GM21423 (cell line): ENCODE data around the gene ZDHHC16.
"Not testable (repeated sequence)": the region's sequence is repeated elsewhere in the genome, so short reads cannot be mapped to it uniquely, and the experiment has no call there.

ENCODE experiments used
- ATAC-seq: cut with Tn5 transposase; IDR thresholded peaks from one replicate; pipeline ENCODE4 v1.9.1; 2021; ENCODE audit warnings: mild to moderate bottlenecking, moderate library complexity; ENCODE audit not compliant: unreplicated experiment

ZDHHC16 gene

DNA sequence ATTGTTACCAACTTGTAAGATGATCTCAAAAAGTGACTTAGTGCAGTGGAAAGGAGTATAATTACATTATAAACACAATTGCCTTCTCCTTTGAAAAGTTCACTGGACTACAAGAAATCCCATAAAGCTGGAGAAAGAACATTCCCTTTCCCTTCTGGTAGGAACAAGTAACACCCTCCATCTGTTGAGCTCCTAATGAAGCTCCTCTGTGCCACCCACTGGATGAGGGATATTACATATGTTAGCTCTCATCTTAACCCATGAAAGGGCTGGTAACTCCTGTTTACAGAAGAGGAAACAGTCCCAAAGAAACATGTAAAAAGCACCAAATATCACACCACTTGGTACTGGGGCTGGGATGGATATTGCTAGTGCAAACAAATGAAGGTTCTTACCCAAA is 11.9 kb upstream of the ZDHHC16 start:
- ATAC-seq = no peak

DNA sequence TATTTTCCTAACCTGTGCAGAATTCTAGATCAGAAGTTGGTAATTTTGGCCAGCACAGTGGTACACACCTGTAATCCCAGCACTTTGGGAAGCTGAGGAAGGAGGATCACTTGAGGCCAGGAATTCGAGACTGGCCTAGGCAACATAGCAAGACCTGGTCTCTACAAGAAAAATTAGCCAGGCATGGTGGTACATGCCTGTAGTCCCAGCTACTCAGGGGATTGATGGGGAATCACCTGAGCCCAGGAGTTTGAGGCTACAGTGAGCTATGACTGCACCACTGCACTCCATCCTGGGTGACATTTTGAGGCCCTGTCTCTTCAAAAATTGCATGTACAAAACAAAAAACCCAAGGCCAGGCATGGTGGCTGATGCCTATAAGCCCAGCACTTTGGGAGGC is 11.4 kb upstream of the ZDHHC16 start:
- no peak for ATAC-seq

DNA sequence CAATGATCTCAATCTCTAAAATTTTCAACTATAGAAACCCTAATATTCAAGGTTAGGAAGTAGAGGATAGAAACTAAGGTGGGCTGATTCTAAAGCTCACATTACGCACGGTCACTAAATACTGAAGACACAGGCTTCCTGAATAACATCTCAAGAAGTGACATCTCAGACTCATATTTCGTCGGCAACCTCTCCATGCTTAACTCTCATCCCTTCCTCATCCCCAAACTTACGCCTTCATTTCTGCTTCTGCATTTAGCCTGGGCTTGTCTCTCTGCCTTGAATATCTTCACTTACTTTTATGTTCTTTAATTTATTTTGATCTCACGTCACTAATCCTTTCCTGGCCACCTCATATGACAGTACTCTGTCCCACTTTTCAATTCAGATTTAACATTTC is 10.8 kb upstream of the ZDHHC16 start:
- ATAC-seq = no peak

DNA sequence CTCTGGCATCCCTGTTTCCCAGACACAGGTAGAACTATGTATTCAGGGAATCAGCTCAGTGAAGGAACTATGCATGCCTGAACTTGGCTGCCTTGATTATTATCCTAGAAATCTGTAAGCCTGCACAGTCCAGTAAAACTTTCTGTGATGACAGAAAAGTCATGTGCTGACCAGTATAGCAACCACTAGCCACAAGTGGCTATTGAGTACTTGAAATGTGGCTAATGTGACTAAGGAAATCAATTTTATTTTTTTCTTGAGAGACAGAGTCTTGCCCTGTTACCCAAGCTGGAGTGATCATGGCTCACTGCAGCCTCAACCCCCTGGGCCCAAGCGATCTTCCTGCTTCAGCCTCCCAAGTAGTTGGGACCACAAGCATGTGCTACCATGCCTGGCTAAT is 3.7 kb upstream of the ZDHHC16 start:
- ATAC-seq = no peak

DNA sequence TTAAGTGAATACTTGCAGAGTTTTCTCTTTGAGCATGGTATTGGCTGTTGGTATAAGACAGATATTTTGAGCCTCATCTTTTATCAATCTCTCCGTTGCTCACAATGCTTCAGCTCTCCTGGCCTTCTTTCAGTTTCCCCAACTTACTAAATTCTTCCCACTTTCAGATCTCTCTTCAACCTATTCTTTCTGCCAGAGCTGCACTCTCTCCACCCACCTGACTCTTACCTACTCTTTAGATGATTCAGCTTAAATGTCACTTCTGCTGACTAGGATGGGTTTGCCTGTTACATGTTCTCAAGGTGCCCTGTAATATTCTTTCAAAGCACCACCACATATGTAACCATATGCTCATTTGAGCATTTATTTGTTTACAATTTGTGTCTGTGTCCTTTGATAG is 1.8 kb upstream of the ZDHHC16 start:
- ATAC-seq = no peak

DNA sequence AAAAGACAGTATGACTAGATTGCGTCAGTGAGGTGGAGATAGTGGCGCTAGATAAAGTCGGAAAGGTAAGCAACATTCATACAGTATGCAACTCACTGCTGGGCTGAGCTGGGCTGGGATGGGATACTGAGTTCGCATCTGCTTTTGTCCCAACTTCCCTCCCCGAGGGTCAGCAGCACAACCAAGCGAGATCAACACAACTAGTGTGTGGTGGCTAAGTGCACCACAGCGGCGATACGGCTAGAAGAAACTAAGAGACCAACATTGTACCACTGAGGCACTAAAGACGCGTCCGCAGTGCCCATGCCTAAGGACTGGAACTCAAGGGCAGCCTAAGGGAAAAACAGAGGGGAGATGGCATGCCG is 636 bp upstream of the ZDHHC16 start:
- ATAC-seq = no peak

DNA sequence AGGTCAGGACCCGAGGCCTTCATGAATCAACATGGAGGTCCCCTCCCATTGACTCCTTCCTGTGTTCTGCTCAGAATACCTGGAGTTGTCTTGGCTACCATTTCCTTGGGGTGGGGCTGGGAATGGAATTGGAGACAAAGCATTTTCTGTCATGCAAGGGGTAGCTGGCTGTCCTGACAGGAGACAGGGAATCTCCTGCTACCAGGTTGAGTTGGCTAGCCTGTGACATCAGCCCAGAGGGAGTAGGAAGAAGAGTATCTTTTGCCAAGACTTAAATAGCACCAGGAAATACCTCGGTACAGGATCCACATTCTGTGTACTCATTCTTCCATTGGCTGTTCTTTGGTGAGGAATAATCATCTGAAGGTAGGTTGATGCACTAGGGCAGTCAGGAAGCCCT is 4.9 kb downstream of the ZDHHC16 start:
- ATAC-seq = no peak

DNA sequence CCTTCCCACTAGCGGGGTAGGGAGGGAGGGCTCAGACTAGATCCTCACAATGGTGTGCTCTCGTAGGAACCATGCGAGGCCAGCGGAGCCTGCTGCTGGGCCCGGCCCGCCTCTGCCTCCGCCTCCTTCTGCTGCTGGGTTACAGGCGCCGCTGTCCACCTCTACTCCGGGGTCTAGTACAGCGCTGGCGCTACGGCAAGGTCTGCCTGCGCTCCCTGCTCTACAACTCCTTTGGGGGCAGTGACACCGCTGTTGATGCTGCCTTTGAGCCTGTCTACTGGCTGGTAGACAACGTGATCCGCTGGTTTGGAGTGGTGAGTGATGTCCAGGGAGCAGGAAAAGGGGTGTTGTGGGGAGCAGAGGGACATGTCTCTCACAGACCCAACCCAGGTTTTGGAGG is 5.6 kb downstream of the ZDHHC16 start:
- ATAC-seq = no peak

DNA sequence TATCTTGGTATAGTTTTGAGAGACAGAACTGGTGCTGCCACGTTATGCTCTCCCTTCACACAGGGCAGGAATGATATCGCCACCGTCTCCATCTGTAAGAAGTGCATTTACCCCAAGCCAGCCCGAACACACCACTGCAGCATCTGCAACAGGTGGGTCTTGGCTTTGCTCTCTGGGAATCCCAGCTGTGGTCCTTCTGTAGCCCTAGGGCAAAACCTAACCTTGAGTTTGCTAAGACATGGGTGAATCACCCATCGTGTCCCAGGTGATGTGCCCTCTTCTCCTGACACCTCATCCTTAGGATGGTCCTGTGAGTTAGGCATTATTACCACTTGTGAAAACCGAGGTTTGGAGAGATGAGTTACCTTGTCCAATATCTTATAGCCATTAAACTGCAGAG is 6.4 kb downstream of the ZDHHC16 start:
- no peak for ATAC-seq

DNA sequence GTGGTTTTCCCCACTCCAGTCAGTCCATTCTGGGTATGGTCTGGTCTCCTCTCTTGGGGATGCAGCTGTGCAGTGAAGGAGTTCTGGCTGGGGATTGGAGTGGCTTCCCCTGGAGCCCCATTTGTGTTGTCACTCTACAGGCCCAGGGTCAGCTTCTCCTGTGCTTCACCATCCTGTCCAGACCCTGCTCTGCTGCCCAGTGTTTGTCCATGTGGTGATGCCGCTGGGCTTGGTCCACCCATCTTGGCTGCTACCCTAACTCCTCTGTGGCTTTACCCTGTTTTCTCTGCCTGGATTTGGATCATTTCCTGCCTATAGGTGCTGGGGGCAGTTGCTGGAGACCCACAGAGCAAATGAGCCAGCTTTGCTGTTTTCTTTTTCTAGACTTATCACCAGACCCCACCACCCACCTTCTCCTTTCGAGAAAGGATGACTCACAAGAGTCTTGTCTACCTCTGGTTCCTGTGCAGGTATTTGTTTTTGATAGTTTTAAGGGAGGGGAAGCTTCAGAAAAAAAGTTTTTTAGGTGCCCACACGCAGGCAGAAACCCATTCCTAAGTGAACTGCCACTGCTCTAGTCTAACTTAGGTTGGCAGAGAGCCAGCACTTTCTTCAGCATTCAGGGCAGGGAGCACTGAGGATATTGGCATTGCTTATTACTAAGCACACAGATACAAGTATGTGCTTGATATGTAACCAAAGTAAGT is 8.5 kb downstream of the ZDHHC16 start:
- no peak for ATAC-seq

DNA sequence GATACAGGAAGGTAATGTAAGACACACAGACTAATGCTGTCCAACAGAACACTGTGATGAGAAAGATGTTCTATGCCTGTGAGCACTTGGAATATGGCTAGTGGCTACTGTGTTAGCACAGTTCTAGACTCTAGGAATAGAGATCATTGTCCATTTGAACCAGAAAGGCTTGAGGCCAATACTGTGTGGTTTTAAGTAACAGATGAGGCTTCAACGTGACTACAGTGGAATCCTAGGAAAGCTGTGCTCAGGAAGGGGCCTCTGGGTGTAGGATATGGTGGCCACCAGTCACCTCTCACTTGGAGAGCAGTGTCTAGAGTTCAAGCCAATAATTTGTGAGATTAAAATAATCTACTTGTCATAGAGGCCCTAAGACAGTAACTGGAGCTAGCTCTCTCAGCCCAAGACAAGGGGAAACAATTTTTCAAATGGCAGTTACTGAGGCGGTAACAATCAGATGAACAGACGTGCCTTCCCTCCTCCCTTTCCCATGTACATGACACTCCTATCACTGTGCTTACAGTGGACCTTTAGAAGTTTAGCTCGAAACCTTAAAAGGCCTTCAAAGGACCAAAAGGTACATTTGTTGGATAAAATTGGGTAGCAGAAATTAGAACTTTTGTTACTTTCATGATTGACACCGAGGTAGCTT is 10.2 kb downstream of the ZDHHC16 start:
- no peak for ATAC-seq

DNA sequence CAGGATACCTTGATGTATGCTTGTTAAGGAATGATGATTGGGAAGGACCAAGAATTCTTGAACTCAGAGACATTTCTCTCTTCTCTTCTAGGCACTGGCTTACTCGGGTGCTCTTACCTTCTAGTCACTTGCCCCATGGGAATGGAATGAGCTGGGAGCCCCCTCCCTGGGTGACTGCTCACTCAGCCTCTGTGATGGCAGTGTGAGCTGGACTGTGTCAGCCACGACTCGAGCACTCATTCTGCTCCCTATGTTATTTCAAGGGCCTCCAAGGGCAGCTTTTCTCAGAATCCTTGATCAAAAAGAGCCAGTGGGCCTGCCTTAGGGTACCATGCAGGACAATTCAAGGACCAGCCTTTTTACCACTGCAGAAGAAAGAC is 10.7 kb downstream of the ZDHHC16 start:
- ATAC-seq = no peak

DNA sequence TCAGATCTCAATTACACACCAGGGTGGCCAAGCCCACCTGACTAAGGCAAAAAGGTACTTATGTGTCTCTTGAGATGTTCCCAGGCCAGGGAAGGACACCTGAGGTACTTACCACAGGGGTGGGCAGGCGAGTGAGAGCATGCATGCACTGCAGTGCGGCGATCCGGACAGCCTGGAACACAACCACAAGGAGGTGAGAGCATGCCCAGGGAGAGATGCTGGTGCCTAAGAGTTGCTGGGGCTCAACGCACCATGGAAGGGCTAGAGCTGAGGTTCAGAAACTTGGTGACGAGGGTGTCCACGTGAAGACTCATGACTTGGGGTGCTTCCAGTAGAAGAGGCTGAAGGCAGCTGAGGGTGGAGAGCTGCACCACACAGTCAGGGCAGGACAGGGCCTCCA is 13.1 kb downstream of the ZDHHC16 start:
- no peak for ATAC-seq

DNA sequence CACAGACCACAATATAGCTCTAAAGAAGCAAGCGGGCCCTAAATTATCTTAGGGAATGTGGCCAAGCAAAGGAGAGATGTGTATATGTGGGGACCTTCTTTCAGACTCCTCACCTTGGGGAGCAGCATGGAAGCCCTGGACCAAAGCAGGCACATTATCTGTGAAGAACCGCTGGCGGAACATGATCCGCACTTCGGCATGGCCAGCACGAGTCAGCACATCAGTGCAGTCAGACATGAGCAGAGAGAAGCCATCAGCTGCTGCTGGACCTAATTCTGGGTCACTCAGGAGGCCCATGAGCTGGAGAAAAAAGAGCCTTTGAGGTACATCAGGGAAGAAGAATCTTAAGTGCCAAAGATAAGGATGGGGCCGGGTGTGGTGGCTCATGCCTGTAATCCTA is 14.0 kb downstream of the ZDHHC16 start:
- ATAC-seq = no peak

DNA sequence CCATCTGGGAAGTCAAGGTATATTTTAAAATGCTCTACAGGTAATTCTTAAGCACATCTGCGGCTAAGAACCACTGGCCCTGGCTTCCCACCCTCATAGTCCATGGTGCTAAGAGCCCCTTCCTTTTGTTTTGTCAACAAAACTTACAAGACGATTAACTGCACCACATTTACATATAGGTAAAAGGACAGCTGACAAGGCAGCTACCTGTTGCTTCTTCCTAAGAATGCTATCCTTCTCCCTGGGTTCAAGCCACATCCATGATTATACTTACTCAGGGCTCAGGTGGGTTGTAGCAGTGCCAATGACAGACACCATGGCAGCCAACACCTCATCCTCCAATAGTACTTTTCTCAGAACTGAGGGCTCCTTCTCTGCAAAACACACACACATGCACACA is 16.3 kb downstream of the ZDHHC16 start:
- no peak for ATAC-seq

DNA sequence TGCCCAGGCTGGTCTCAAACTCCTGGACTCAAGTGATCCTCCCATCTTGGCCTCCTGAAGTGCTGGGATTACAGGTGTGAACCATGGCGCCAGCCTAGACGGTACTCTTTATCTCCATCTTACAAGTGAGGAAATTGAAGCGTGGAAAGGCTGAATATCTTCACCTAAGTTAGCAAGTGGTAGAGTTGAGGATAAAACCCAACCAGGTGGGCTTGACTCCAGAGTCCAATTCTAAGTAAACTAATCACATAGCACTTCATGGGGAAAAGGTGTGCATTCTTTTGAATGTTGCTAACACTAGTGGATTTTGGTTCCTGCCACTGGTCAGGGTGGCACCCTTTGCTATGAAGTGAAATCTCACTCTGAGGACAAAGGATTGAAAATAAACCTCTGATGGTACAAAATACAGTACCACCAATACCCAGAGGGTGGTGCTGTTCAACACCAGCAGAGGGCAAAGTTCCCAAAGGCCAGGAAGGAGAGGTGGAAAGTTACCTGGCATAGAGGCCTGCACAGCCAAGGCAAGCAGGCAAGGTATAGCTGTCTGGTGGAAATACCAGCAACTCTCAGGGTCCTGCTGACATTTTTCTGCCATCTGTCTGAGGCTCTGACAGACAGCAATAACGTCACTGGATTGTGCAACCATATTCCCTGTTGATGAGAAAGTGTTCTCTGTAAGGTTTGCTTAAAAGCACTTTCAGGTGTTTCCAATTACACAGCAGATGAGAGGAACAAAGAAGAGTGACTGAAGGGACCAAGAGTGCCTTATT is 17.6 kb downstream of the ZDHHC16 start:
- no peak for ATAC-seq

DNA sequence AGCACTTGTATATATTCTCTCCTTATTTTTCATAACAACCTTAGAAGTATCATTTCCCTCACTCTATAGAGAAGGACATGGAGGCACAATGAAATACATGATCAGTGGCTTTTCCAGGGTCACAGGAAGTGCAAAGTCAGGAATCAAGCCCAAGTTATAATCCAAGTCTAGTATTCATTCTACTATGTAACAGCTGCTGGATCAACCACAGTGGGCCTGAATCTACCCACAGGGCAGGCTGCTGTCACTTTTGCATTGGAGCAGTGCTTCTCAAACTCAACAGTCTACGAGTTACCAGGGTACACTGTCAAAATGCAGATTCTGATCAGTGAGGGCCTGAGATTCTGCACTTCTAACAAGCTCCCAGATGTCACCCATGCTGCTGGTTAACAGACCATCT is 18.3 kb downstream of the ZDHHC16 start:
- ATAC-seq = no peak

DNA sequence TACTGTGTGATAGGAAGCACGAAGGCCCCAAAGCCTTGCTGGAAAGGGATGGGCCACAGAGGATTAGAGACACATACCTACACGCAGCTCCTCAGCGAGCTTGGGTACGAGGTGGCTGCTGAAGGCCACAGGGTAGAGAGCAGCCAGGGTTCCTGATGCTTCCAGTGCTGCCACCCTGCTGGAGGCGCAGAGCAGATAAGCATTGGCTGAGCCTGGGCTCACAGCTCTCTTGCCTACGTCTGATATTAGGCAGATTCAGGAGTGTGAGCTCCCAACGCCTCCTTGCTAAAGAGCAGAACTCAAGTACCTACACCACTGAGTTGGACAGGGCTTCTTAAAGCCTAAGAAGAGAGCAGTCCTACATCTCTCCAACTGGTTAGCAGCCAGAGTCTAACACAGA is 20.0 kb downstream of the ZDHHC16 start:
- no peak for ATAC-seq

DNA sequence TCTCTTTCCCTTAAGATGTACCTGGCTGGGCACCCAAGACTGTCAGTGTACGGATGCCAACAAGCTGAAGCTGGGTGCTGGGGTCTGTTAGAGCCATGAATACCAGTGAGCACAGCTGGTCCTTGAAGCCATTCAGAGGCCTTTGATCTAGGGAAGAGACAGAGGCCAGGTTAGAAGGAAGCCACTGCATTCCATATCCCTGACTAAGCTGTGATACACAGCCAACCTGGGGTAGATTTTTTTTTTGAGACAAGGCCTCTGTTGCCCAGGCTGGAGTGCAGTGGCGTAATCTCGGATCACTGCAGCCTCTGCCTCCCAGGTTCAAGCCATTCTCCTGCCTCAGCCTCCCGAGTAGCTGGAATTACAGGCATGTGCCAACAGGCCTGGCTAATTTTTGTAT is 20.8 kb downstream of the ZDHHC16 start:
- no peak for ATAC-seq

DNA sequence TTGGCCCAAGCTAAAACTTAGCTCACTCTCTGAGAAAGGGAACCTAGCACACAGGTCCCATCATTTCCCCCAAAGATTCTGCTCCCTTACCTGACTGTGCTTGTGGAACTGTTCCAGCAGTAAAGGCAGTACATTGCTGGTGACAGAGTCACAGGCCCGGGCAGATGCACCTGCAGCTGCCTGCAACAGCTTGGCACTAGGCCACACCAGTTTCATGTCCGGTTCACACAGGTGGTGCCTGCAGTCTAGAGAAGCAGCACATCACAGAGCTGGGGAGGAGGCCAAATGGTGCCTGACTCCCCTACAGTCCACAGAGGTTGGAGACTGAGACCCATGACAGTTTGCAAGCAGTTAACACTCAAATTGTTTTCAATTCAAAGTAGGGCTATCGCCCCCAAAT is 22.2 kb downstream of the ZDHHC16 start:
- ATAC-seq = no peak

DNA sequence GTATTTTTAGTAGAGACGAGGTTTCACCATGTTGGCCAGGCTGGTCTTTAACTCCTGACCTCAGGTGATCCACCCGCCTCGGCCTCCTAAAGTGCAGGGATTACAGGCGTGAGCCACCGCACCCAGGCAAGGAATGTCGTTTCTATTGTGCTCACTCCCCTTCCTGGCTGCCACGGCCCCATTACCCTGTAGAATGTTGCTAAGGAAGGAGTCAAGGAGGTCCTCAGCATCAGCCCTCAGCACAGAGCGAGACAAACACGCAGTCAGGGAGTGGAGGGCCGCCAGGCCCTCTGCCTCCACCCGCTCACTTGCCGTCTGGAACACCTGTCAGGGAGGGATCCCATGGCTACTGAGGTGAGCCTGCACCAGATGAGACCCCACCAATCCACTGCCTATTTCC is 22.8 kb downstream of the ZDHHC16 start:
- not testable (repeated sequence) for ATAC-seq

DNA sequence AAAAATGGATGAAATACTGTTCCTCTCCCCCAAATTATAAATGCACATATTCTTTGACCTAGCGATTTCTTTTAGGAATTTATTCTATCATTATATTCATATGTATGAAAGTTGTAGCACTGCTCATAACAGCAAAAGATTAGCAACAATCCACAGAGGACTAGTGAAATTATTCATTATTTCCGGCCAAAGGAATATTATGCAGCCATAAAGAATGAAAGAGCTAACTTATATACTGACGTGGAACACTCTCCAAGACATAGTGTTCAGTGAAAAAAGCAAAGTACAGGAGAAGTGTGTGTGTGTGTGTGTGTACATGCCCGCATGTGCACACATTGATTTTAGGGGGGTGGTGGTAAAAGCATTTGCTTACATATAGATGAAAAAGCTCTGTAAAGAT is 28.9 kb downstream of the ZDHHC16 start:
- ATAC-seq = no peak
